Liver (tissue), 9 donors: Measurements from ENCODE around the gene GMDS. TPM values are rescaled to one million over a fixed set of nuclear protein-coding genes. Genes with fewer than 3 reads are reported as not detected.

Experiments used
- DNase-seq: peaks from one replicate; pipeline ENCODE4 v3.0.0-alpha.2; 2017; ENCODE audit warnings: low spot score
- H3K27ac ChIP-seq, 2 donors: one replicate each; pipeline ENCODE4 v1.7.0; 2013; ENCODE audit warnings: inconsistent platforms in 2 of 2, low read length in 2 of 2, control low read depth in 1 of 2, low read depth in 1 of 2, mild to moderate bottlenecking in 1 of 2
- H3K27me3 ChIP-seq, 4 donors: one replicate each; pipeline versions ENCODE4 v1.6.1 to v1.7.0; 2013; ENCODE audit warnings: low read length in 3 of 4, inconsistent platforms in 1 of 4, mild to moderate bottlenecking in 1 of 4, moderate library complexity in 1 of 4; ENCODE audit not compliant: control insufficient read depth in 4 of 4, insufficient read depth in 4 of 4
- H3K36me3 ChIP-seq, 4 donors: one replicate each; pipeline versions ENCODE4 v1.6.1 to v1.7.0; 2013; ENCODE audit warnings: low read length in 3 of 4, mild to moderate bottlenecking in 3 of 4, low read depth in 1 of 4, moderate library complexity in 1 of 4; ENCODE audit not compliant: control insufficient read depth in 4 of 4, insufficient read depth in 3 of 4
- H3K4me1 ChIP-seq, 4 donors: one replicate each; pipeline versions ENCODE4 v1.6.1 to v1.7.0; 2013; ENCODE audit warnings: low read length in 3 of 4, mild to moderate bottlenecking in 3 of 4, moderate library complexity in 1 of 4; ENCODE audit not compliant: control insufficient read depth in 4 of 4, insufficient read depth in 4 of 4
- H3K4me3 ChIP-seq, 3 donors: one replicate each; pipeline versions ENCODE4 v1.6.1 to v1.7.0; 2013; ENCODE audit warnings: low read length in 3 of 3, control low read depth in 1 of 3, low read depth in 1 of 3, mild to moderate bottlenecking in 1 of 3
- H3K9ac ChIP-seq, 2 donors: one replicate each; pipeline ENCODE4 v1.7.0; 2013; ENCODE audit warnings: low read length in 2 of 2, mild to moderate bottlenecking in 2 of 2, moderate library complexity in 2 of 2, control low read depth in 1 of 2, low read depth in 1 of 2
- H3K9me3 ChIP-seq, 4 donors: one replicate each; pipeline versions ENCODE4 v1.6.1 to v1.7.0; 2013; ENCODE audit warnings: low read length in 3 of 4; ENCODE audit not compliant: control insufficient read depth in 4 of 4
- EGR1 ChIP-seq, 2 donors: IDR thresholded peaks; 2 replicates each; pipeline ENCODE4 v1.6.1; 2016 to 2018; ENCODE audit warnings: antibody characterized with exemption in 2 of 2, low read depth in 2 of 2
- FOXA1 ChIP-seq: IDR thresholded peaks from 2 replicates; pipeline ENCODE4 v1.6.1; 2016; ENCODE audit warnings: antibody characterized with exemption
- FOXA2 ChIP-seq: IDR thresholded peaks from 2 replicates; pipeline ENCODE4 v1.6.1; 2016; ENCODE audit warnings: antibody characterized with exemption
- GABPA ChIP-seq, 2 donors: IDR thresholded peaks in 1 of 2; conservative IDR thresholded peaks in 1 of 2; 2 replicates each; pipeline ENCODE4 v1.6.1; 2016; ENCODE audit warnings: antibody characterized with exemption in 2 of 2, mild to moderate bottlenecking in 1 of 2, moderate library complexity in 1 of 2
- HNF4A ChIP-seq, 2 donors: conservative IDR thresholded peaks; 2 replicates each; pipeline ENCODE4 v1.6.1; 2016; ENCODE audit warnings: antibody characterized with exemption in 2 of 2, mild to moderate bottlenecking in 2 of 2
- HNF4G ChIP-seq: IDR thresholded peaks from 2 replicates; pipeline ENCODE4 v1.6.1; 2016; ENCODE audit warnings: antibody characterized with exemption
- JUND ChIP-seq, 2 donors: IDR thresholded peaks; 2 replicates each; pipeline ENCODE4 v1.6.1; 2016; ENCODE audit warnings: antibody characterized with exemption in 2 of 2
- NR2F2 ChIP-seq: IDR thresholded peaks from 2 replicates; pipeline ENCODE4 v1.6.1; 2016; ENCODE audit warnings: antibody characterized with exemption
- RAD21 ChIP-seq, 2 donors: IDR thresholded peaks; 2 replicates each; pipeline ENCODE4 v1.6.1; 2016; ENCODE audit warnings: antibody characterized with exemption in 2 of 2, mild to moderate bottlenecking in 2 of 2
- RXRA ChIP-seq, 2 donors: IDR thresholded peaks; 2 replicates each; pipeline ENCODE4 v1.6.1; 2017 to 2018; ENCODE audit warnings: antibody characterized with exemption in 2 of 2, mild to moderate bottlenecking in 1 of 2
- SP1 ChIP-seq: IDR thresholded peaks from 2 replicates; pipeline ENCODE4 v1.6.1; 2018; ENCODE audit warnings: antibody characterized with exemption, mild to moderate bottlenecking
- TAF1 ChIP-seq: conservative IDR thresholded peaks from 2 replicates; pipeline ENCODE4 v1.6.1; 2016; ENCODE audit warnings: antibody characterized with exemption, mild to moderate bottlenecking
- YY1 ChIP-seq: IDR thresholded peaks from 2 replicates; pipeline ENCODE4 v1.6.1; 2016; ENCODE audit warnings: antibody characterized with exemption, mild to moderate bottlenecking
- WGBS: extraction: QIAGEN DNeasy Blood & Tissue Kit; methylation state at CpG from one replicate; pipeline ENCODE4 v1.1.7; 2013; 5-methylcytosine and 5-hydroxymethylcytosine counted together
- polyA plus RNA-seq, 2 donors: library from polyadenylated mRNA; stranded (reverse) in 1 of 2; unstranded in 1 of 2; fragments of 200-250 nt in 1 of 2; fragments of >200 nt in 1 of 2; fragmentation: Nextera tagmentation in 1 of 2; extraction: Ambion mirVana in 1 of 2; gene quantifications; one replicate each; pipeline versions ENCODE4 v1.2.1 to v1.2.3, GENCODE V29; 2013 to 2015
- total RNA-seq, 2 donors: library from RNA; depleted of rRNA; stranded (reverse); fragments of >200 nt; gene quantifications; one replicate each; pipeline ENCODE4 v1.2.3, GENCODE V29; 2014
- TF ChIP-seq, protein P1 (sequence below): IDR thresholded peaks from 2 replicates; pipeline ENCODE4 v1.6.1; 2016; ENCODE audit warnings: antibody characterized with exemption
- TF ChIP-seq, protein P2 (sequence below): IDR thresholded peaks from 2 replicates; pipeline ENCODE4 v1.6.1; 2016; ENCODE audit warnings: antibody characterized with exemption
- TF ChIP-seq, protein P3 (sequence below): fragments of 150-350 bp; IDR thresholded peaks from 2 replicates; pipeline ENCODE4 v1.5.1; 2017; ENCODE audit warnings: improper control_type of control experiment, low read depth, low read length; ENCODE audit not compliant: missing input control
- TF ChIP-seq, protein P4 (sequence below): IDR thresholded peaks from 2 replicates; pipeline ENCODE4 v1.6.1; 2016; ENCODE audit warnings: antibody characterized with exemption, mild to moderate bottlenecking
- TF ChIP-seq, protein P5 (sequence below): IDR thresholded peaks from 2 replicates; pipeline ENCODE4 v1.6.1; 2016; ENCODE audit warnings: antibody characterized with exemption
- donor health status: healthy.
- donor health status: healthy.
- donor health status: healthy.
- donor health status: healthy.
- donor health status: healthy.

Gene GMDS
- total and polyA plus RNA-seq, 4 donors, result 3.5 to 15.6 (median 13.0) TPM

DNA sequence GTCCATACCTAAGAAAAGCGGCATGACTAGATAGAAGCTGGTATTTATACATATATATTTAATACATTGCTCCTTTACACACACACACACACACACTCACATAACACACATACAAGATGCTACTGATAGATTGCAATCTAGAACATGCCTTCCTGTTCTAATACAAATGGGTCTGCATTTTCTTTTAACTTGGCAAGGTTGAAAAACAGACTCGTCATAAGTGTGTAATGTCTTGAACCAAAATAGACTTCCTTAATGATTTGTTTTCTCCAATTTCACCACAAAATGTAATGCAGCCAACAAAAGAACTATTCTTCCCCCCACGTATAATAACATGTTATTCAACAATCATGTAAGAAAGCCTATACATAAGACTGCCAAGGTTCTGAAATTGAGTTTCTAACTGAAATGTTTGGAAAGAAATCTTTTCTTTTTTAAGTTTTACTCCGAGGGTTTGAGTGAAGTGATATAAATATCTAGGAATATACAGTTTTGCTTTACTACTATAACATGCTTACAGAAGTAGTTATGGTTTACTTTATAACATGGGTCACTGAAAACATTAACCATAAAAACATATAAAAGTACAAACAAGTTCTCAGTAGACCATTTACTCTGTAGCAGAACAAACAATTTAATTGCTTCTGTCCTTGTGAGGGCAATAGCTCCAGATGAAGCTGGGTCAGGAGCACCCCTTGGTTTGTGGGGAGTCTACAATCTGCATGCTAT, 428.2 kb downstream of the GMDS start:
- Histone ChIP-seq H3K4me1 (peaks cover 0 to 11% (median 8%) of the 10 kb centered on the region in 4 donors), H3K4me3 (no peak overlapping the region), H3K36me3 (no peaks in the 10 kb centered on the region), H3K27ac (no peak overlapping the region), H3K27me3 (no peaks in the 10 kb centered on the region), H3K9ac (no peak overlapping the region), H3K9me3 (no peaks in the 10 kb centered on the region)
- TF ChIP-seq, protein P1, sequence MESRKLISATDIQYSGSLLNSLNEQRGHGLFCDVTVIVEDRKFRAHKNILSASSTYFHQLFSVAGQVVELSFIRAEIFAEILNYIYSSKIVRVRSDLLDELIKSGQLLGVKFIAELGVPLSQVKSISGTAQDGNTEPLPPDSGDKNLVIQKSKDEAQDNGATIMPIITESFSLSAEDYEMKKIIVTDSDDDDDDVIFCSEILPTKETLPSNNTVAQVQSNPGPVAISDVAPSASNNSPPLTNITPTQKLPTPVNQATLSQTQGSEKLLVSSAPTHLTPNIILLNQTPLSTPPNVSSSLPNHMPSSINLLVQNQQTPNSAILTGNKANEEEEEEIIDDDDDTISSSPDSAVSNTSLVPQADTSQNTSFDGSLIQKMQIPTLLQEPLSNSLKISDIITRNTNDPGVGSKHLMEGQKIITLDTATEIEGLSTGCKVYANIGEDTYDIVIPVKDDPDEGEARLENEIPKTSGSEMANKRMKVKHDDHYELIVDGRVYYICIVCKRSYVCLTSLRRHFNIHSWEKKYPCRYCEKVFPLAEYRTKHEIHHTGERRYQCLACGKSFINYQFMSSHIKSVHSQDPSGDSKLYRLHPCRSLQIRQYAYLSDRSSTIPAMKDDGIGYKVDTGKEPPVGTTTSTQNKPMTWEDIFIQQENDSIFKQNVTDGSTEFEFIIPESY, result no peak
- TF ChIP-seq RXRA (IDR thresholded peaks at IDR 0.05) (no peak), RAD21 (IDR thresholded peaks at IDR 0.05) (no peak), FOXA2 (no peak), YY1 (no peak), JUND (IDR thresholded peaks at IDR 0.05) (no peak), GABPA (IDR thresholded peaks at IDR 0.05 in 1 of 2, conservative IDR thresholded peaks at IDR 0.05 in 1 of 2) (no peak), FOXA1 (no peak), SP1 (no peak)
- TF ChIP-seq, protein P2, sequence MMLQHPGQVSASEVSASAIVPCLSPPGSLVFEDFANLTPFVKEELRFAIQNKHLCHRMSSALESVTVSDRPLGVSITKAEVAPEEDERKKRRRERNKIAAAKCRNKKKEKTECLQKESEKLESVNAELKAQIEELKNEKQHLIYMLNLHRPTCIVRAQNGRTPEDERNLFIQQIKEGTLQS, result no peak
- TF ChIP-seq, protein P3, sequence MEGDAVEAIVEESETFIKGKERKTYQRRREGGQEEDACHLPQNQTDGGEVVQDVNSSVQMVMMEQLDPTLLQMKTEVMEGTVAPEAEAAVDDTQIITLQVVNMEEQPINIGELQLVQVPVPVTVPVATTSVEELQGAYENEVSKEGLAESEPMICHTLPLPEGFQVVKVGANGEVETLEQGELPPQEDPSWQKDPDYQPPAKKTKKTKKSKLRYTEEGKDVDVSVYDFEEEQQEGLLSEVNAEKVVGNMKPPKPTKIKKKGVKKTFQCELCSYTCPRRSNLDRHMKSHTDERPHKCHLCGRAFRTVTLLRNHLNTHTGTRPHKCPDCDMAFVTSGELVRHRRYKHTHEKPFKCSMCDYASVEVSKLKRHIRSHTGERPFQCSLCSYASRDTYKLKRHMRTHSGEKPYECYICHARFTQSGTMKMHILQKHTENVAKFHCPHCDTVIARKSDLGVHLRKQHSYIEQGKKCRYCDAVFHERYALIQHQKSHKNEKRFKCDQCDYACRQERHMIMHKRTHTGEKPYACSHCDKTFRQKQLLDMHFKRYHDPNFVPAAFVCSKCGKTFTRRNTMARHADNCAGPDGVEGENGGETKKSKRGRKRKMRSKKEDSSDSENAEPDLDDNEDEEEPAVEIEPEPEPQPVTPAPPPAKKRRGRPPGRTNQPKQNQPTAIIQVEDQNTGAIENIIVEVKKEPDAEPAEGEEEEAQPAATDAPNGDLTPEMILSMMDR, result no peak
- no peak for DNase-seq
- WGBS, result 85% methylated on average over 4 of the region's 4 CpGs

DNA sequence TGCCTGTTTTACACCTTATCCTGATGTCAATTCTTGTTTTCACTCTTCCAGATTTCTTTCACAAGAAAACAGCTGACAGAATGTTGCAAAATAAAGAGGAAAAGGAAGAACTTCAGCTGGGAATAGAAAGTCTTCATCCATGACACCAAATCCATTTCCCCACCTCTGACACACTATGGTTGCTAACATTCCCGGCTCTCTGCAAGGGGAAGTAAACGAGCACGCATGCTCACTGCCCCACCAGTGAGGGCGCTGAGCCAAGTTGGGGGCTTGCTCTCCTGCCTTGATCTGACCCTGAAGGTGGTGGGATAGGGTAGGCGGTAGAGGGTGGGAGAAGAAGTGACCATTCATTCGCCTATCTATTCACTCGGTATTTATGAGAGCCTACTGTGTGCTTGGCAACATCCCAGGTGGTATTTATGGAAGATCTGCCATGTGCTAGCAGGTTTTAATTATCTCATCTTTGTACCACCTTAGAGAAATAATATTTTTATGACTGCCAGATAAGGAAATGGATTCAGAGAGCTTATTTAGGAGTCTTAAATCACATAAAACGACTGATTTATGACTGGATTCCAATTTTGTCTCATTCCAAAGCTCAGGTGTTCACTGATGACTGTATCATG, 429.5 kb downstream of the GMDS start:
- H3K9me3 ChIP-seq, result no peaks in the 10 kb centered on the region
- no peaks in the 10 kb centered on the region for H3K27me3 ChIP-seq
- H3K36me3 ChIP-seq, result no peaks in the 10 kb centered on the region
- H3K9ac ChIP-seq, result no peak overlapping the region
- no peak for DNase-seq
- WGBS, result 89% methylated on average over 8 of the region's 8 CpGs
- H3K4me1 ChIP-seq, result peaks cover 0 to 11% (median 6%) of the 10 kb centered on the region in 4 donors
- no peak overlapping the region for H3K27ac ChIP-seq
- H3K4me3 ChIP-seq, result no peak overlapping the region
- TF ChIP-seq, protein P3, result no peak
- no peak for TF ChIP-seq TAF1
- no peak for TF ChIP-seq JUND (IDR thresholded peaks at IDR 0.05)
- TF ChIP-seq, protein P4, sequence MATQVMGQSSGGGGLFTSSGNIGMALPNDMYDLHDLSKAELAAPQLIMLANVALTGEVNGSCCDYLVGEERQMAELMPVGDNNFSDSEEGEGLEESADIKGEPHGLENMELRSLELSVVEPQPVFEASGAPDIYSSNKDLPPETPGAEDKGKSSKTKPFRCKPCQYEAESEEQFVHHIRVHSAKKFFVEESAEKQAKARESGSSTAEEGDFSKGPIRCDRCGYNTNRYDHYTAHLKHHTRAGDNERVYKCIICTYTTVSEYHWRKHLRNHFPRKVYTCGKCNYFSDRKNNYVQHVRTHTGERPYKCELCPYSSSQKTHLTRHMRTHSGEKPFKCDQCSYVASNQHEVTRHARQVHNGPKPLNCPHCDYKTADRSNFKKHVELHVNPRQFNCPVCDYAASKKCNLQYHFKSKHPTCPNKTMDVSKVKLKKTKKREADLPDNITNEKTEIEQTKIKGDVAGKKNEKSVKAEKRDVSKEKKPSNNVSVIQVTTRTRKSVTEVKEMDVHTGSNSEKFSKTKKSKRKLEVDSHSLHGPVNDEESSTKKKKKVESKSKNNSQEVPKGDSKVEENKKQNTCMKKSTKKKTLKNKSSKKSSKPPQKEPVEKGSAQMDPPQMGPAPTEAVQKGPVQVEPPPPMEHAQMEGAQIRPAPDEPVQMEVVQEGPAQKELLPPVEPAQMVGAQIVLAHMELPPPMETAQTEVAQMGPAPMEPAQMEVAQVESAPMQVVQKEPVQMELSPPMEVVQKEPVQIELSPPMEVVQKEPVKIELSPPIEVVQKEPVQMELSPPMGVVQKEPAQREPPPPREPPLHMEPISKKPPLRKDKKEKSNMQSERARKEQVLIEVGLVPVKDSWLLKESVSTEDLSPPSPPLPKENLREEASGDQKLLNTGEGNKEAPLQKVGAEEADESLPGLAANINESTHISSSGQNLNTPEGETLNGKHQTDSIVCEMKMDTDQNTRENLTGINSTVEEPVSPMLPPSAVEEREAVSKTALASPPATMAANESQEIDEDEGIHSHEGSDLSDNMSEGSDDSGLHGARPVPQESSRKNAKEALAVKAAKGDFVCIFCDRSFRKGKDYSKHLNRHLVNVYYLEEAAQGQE, result no peak
- TF ChIP-seq NR2F2, result no peak
- TF ChIP-seq EGR1 (IDR thresholded peaks at IDR 0.05; ENCODE audit: low read depth in 2 of 2), result no peak
- TF ChIP-seq GABPA (IDR thresholded peaks at IDR 0.05 in 1 of 2, conservative IDR thresholded peaks at IDR 0.05 in 1 of 2), result no peak
- TF ChIP-seq, protein P5, sequence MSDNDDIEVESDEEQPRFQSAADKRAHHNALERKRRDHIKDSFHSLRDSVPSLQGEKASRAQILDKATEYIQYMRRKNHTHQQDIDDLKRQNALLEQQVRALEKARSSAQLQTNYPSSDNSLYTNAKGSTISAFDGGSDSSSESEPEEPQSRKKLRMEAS, result no peak
- no peak for TF ChIP-seq RAD21 (IDR thresholded peaks at IDR 0.05)
- no peak for TF ChIP-seq RXRA (IDR thresholded peaks at IDR 0.05)
- no peak for TF ChIP-seq HNF4G
- no peak for TF ChIP-seq SP1
- TF ChIP-seq, protein P2, result no peak
- TF ChIP-seq FOXA2, result no peak
- TF ChIP-seq HNF4A (conservative IDR thresholded peaks at IDR 0.05), result no peak
- no peak for TF ChIP-seq YY1
- TF ChIP-seq FOXA1, result no peak
